PFSK-1 (cell line): ENCODE measurements around the gene SLC7A6OS.

Experiments used
- FOXP2 ChIP-seq: optimal IDR thresholded peaks from 2 replicates; pipeline ENCODE3; 2011; ENCODE audit warnings: borderline replicate concordance, control low read depth, inconsistent platforms; ENCODE audit not compliant: insufficient read depth; ENCODE audit errors: extremely low read length, extremely low read depth
- POLR2AphosphoS5 ChIP-seq: IDR thresholded peaks from 2 replicates; pipeline ENCODE4 v1.6.1; 2012; ENCODE audit warnings: low read depth, mild to moderate bottlenecking, control low read depth, low read length, moderate library complexity
- SIN3A ChIP-seq: IDR thresholded peaks from 2 replicates; pipeline ENCODE4 v1.6.1; 2012; ENCODE audit warnings: mild to moderate bottlenecking, low read length, moderate library complexity, borderline replicate concordance; ENCODE audit not compliant: insufficient read depth
- TAF1 ChIP-seq: IDR thresholded peaks from 2 replicates; pipeline ENCODE4 v1.6.1; 2012; ENCODE audit warnings: low read length, control low read depth, borderline replicate concordance; ENCODE audit not compliant: insufficient read depth
- TF ChIP-seq, protein P1 (sequence below), 2 experiments: IDR thresholded peaks; 2 replicates each; pipeline versions ENCODE4 v1.6.1 to v1.8.0; 2011 to 2012; ENCODE audit warnings: low read depth in 2 of 2, low read length in 2 of 2, control low read depth in 1 of 2, inconsistent platforms in 1 of 2, mild to moderate bottlenecking in 1 of 2, moderate library complexity in 1 of 2; ENCODE audit not compliant: insufficient read depth in 1 of 2

The SLC7A6OS gene

DNA sequence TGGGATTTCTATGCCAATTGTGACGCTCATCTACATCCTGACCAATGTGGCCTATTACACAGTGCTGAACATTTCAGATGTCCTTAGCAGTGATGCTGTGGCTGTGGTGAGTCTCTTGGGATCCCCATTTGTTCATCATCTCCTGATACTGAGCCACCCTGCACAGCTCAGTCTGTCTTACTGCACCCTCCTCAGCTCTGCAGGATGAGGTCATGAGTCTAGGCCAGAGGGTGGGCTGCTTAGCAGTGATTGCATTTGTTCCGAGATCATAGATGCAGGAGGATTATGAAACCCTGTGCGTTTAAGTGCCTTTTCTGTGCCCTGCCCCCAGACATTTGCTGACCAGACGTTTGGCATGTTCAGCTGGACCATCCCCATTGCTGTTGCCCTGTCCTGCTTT is 19.5 kb downstream of the SLC7A6OS start:
- TF ChIP-seq, protein P1, sequence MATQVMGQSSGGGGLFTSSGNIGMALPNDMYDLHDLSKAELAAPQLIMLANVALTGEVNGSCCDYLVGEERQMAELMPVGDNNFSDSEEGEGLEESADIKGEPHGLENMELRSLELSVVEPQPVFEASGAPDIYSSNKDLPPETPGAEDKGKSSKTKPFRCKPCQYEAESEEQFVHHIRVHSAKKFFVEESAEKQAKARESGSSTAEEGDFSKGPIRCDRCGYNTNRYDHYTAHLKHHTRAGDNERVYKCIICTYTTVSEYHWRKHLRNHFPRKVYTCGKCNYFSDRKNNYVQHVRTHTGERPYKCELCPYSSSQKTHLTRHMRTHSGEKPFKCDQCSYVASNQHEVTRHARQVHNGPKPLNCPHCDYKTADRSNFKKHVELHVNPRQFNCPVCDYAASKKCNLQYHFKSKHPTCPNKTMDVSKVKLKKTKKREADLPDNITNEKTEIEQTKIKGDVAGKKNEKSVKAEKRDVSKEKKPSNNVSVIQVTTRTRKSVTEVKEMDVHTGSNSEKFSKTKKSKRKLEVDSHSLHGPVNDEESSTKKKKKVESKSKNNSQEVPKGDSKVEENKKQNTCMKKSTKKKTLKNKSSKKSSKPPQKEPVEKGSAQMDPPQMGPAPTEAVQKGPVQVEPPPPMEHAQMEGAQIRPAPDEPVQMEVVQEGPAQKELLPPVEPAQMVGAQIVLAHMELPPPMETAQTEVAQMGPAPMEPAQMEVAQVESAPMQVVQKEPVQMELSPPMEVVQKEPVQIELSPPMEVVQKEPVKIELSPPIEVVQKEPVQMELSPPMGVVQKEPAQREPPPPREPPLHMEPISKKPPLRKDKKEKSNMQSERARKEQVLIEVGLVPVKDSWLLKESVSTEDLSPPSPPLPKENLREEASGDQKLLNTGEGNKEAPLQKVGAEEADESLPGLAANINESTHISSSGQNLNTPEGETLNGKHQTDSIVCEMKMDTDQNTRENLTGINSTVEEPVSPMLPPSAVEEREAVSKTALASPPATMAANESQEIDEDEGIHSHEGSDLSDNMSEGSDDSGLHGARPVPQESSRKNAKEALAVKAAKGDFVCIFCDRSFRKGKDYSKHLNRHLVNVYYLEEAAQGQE (IDR thresholded peaks at IDR 0.05; ENCODE audit: insufficient read depth in 1 of 2, low read depth in 2 of 2, low read length in 2 of 2): no peak
- no peak for TF ChIP-seq POLR2AphosphoS5
- TF ChIP-seq FOXP2: no peak
- no peak for TF ChIP-seq SIN3A
- no peak for TF ChIP-seq TAF1

DNA sequence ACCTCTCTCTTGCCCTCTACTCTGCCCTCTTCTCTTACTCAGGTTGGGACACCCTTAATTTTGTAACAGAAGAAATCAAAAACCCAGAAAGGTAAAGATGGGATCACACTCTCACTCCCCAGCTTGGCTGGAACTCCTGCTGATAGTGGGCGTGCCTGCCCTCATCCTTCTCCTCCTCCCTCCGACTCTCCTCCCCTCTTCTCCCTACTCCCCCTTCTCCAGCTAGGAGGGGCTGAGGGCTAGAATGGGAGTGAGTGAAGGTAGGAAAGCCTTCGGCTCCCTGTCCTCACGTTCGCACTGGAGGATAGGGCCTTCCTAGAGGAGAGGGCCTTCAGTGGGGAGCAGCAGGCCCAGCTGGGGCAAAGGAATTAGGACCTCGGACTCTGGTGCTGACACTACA is 20.3 kb downstream of the SLC7A6OS start:
- TF ChIP-seq, protein P1 (IDR thresholded peaks at IDR 0.05; ENCODE audit: insufficient read depth in 1 of 2, low read depth in 2 of 2, low read length in 2 of 2): no peak
- no peak for TF ChIP-seq POLR2AphosphoS5
- no peak for TF ChIP-seq SIN3A
- no peak for TF ChIP-seq TAF1

- TF ChIP-seq SIN3A (no peak), FOXP2 (no peak), TAF1 (no peak), POLR2AphosphoS5 (no peak)
- TF ChIP-seq, protein P1 (IDR thresholded peaks at IDR 0.05; ENCODE audit: insufficient read depth in 1 of 2, low read depth in 2 of 2, low read length in 2 of 2): no peak
Observed at GRCh38 chr16:68289621-68290329, 21.0 kb downstream of the SLC7A6OS start.

DNA sequence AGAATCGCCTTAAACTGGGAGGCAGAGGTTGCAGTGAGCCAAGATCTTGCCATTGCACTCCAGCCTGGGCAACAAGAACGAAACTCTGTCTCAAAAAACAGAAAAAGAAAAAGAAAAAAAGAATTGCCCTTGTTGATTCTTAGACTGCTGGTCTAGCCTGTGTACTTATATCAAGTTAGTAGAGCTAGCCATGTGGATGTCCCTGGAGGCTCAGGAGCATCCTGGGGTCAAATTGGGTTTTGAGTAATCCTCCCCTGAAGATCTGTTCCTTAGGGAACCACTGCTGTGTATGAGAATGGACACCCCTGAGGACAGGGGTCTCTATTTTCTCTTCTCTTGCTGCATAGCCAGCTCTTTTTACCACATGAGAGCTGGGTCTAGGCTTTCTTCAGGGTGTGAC is 21.5 kb downstream of the SLC7A6OS start:
- TF ChIP-seq TAF1 (no peak), SIN3A (no peak), POLR2AphosphoS5 (no peak), FOXP2 (no peak)
- TF ChIP-seq, protein P1 (IDR thresholded peaks at IDR 0.05; ENCODE audit: insufficient read depth in 1 of 2, low read depth in 2 of 2, low read length in 2 of 2): no peak

DNA sequence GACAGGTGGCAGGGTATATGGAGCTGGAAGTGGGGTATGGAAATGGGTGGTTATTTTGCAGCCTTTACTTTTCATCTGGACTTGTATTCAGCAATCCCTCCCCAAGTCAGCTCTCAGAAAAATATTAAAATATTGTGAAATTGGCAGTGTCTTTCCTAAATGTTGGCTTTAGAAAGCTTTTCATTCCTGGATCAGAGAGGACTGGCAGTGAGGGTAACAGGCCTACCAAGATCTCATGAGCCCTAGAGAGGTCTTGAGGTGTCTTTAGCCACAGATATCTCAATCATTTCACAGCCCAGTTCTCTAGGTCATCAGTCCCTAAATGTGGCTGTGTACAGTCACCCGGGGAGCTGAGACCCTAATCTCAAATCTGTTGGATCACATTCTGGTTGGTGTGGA is 22.5 kb downstream of the SLC7A6OS start:
- TF ChIP-seq SIN3A (no peak), TAF1 (no peak), POLR2AphosphoS5 (no peak), FOXP2 (no peak)
- TF ChIP-seq, protein P1 (IDR thresholded peaks at IDR 0.05; ENCODE audit: insufficient read depth in 1 of 2, low read depth in 2 of 2, low read length in 2 of 2): no peak
